Measurements from ENCODE around the gene AP5M1.
"Not testable (repeated sequence)": the region's sequence is repeated elsewhere in the genome, so short reads cannot be mapped to it uniquely, and the experiment has no call there.

Gene AP5M1

GRCh38 chr14:57291692-57292647 is 23.2 kb downstream of the AP5M1 start:
- DNase-seq: no peak

- no peak for DNase-seq
Measured at GRCh38 chr14:57293866-57294837, 25.4 kb downstream of the AP5M1 start.

- DNase-seq: no peak
Measured at GRCh38 chr14:57295239-57295638, 26.5 kb downstream of the AP5M1 start.

GRCh38 chr14:57297852-57298251 is 29.1 kb downstream of the AP5M1 start:
- DNase-seq: no peak

- DNase-seq: no peak
Measured at GRCh38 chr14:57299511-57299910, 30.7 kb downstream of the AP5M1 start.

- DNase-seq: no peak
Measured at GRCh38 chr14:57302883-57303282, 34.1 kb downstream of the AP5M1 start.

- DNase-seq: no peak
Measured at GRCh38 chr14:57314396-57315089, 45.8 kb downstream of the AP5M1 start.

- peak; percentile 80 for DNase-seq
Measured at GRCh38 chr14:57317248-57317833, 48.6 kb downstream of the AP5M1 start.

- no peak for DNase-seq
Measured at GRCh38 chr14:57319636-57320192, 50.9 kb downstream of the AP5M1 start.

- no peak for DNase-seq
Measured at GRCh38 chr14:57323721-57324120, 55.0 kb downstream of the AP5M1 start.

- no peak for DNase-seq
Measured at GRCh38 chr14:57326253-57326652, 57.5 kb downstream of the AP5M1 start.

GRCh38 chr14:57329833-57330232 is 61.1 kb downstream of the AP5M1 start:
- DNase-seq: no peak

- DNase-seq: not testable (repeated sequence)
Measured at GRCh38 chr14:57332475-57332874, 63.7 kb downstream of the AP5M1 start.

- DNase-seq: not testable (repeated sequence)
Measured at GRCh38 chr14:57333726-57334125, 65.0 kb downstream of the AP5M1 start.

- not testable (repeated sequence) for DNase-seq
Measured at GRCh38 chr14:57343545-57344297, 75.0 kb downstream of the AP5M1 start.

- DNase-seq: no peak
Measured at GRCh38 chr14:57345106-57345505, 76.3 kb downstream of the AP5M1 start.

GRCh38 chr14:57346741-57347140 is 78.0 kb downstream of the AP5M1 start:
- no peak for DNase-seq
